Heart right ventricle (tissue), 16 donors: Measurements from ENCODE around the gene NRAS. TPM values are rescaled to one million over a fixed set of nuclear protein-coding genes. Genes with fewer than 3 reads are reported as not detected.

Experiments used
- ATAC-seq, 8 donors: fragments of 200-7000 bp; cut with Tn5 transposase; one replicate each; pipeline ENCODE4 v1.9.1; 2020; ENCODE audit warnings: mild to moderate bottlenecking in 8 of 8, moderate library complexity in 8 of 8, moderate number of reproducible peaks in 1 of 8
- DNase-seq, 2 donors: peaks; one replicate each; pipeline ENCODE4 v3.0.0-alpha.2; 2020
- H3K27ac ChIP-seq, 10 donors: fragments of 200-600 bp; sonication (generic) in 2 of 10; one replicate each; pipeline versions ENCODE4 v1.5.0 to v1.8.0; 2020 to 2022; ENCODE audit warnings: mild to moderate bottlenecking in 3 of 10
- H3K27me3 ChIP-seq, 7 donors: fragments of 200-600 bp; one replicate each; pipeline ENCODE4 v1.8.0; 2021 to 2022; ENCODE audit warnings: mild to moderate bottlenecking in 2 of 7
- H3K36me3 ChIP-seq, 9 donors: fragments of 200-600 bp; sonication (generic) in 1 of 9; one replicate each; pipeline versions ENCODE4 v1.5.0 to v1.8.0; 2020 to 2022; ENCODE audit warnings: mild to moderate bottlenecking in 2 of 9
- H3K4me1 ChIP-seq, 9 donors: fragments of 200-600 bp; sonication (generic) in 1 of 9; one replicate each; pipeline versions ENCODE4 v1.5.0 to v1.8.0; 2020 to 2022; ENCODE audit warnings: mild to moderate bottlenecking in 4 of 9
- H3K4me3 ChIP-seq, 10 donors: fragments of 200-600 bp; sonication (generic) in 2 of 10; one replicate each; pipeline versions ENCODE4 v1.5.0 to v1.8.0; 2020 to 2022; ENCODE audit warnings: mild to moderate bottlenecking in 7 of 10, moderate library complexity in 2 of 10
- H3K9me3 ChIP-seq, 11 donors: fragments of 200-600 bp in 10 of 11; sonication (generic) in 2 of 11; one replicate each; pipeline versions ENCODE4 v1.5.0 to v1.8.0; 2013 to 2022; ENCODE audit warnings: mild to moderate bottlenecking in 2 of 11, control low read depth in 1 of 11, moderate library complexity in 1 of 11
- WGBS, 2 donors: extraction: QIAGEN DNeasy Blood & Tissue Kit; methylation state at CpG; one replicate each; pipeline ENCODE4 v1.1.7; 2013; ENCODE audit warnings: inconsistent platforms in 1 of 2; 5-methylcytosine and 5-hydroxymethylcytosine counted together
- intact Hi-C, 10 donors: fragments of 100-400 bp; cut with DNase I; formaldehyde crosslinking; loops; one replicate each; pipeline versions ENCODE4 v1.11.1 to v1.14.2; 2022
- polyA plus RNA-seq, 2 donors: library from polyadenylated mRNA; stranded (reverse); fragments of 200-250 nt; gene quantifications; one replicate each; pipeline ENCODE4 v1.2.3, GENCODE V29; 2013
- total RNA-seq, 10 donors: library from RNA; stranded (reverse); fragmentation: NEBNext Ultra II Directional in 3 of 10; extraction: Animal tissue kit (Norgen Biotek cat#: 25700) in 3 of 10; gene quantifications; one replicate each; pipeline versions ENCODE4 v1.2.1 to v1.2.4, GENCODE V29; 2021 to 2023
- TF ChIP-seq, protein P1 (sequence below), 9 donors: fragments of 200-600 bp; sonication (generic) in 2 of 9; IDR thresholded peaks; one replicate each; pipeline versions ENCODE4 v1.5.0 to v1.8.0; 2021 to 2022; ENCODE audit warnings: antibody characterized with exemption in 9 of 9, mild to moderate bottlenecking in 5 of 9, moderate library complexity in 1 of 9
- donor health status: Arrhythmogenic right ventricular cardiomyopathy.
- donor health status: ischemic (EF 13 %, LVEDD 7.1; RV severe dilation, severe dysfunction).
- donor health status: healthy with polysubstance abuse.
- donor health status: DM: no; HTN: yes; CAD: no.
- donor health status: DM: no; HTN: no; CAD: no.
- donor health status: ischemic (EF 25% LVEDD 6.9; RV normal size, moderate dysfunction).
- donor health status: ischemic (EF 25% LVEDD 5.7; RV mildly dilated, moderate dysfunction).
- donor health status: healthy.
- donor health status: DM: yes; HTN: yes; CAD: no.
- donor health status: Ischemic cardiomyopathy.
- donor health status: ischemic (EF 35%, LVEDD 5.7; RV mildly dilated, moderate dysfunction).
- donor health status: nonischemic (EF 11% LVEDD 7.7; RV severe dilation, severe dysfunction).
- donor health status: DM: yes; HTN: yes; CAD: no.
- donor health status: PGD.
- donor health status: ischemic (EF 29% LVEDD 5.4; RV normal size, mild dysfunction).
- donor health status: nonischemic (EF 23%, LVEDD 6.1; RV moderate dilation, normal function).

NRAS gene
- total and polyA plus RNA-seq, 12 donors = 6.2 to 17.2 (median 8.6) TPM

DNA sequence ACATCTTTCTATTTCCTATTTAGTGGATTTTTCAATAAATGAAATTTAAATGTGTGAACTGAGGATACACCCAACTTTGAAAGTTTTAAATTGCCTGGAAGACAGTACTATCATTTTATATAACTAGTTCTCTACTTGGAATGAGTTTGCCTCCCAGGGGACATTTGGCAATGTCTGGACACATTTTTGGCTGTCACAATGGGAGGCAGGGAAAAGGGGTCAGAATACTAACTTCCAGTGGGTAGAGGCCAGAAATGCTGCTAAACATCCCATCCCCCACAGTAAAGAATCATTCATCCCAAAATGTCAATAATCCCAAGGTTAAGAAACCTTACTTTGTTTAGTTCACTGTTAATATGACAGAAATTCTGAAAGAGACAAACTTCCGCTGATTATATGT is 13.2 kb upstream of the NRAS start:
- Histone ChIP-seq H3K4me1 (peaks cover 0 to 26% (median 8%) of the 10 kb centered on the region in 9 donors), H3K27me3 (no peaks in the 10 kb centered on the region), H3K4me3 (no peak overlapping the region), H3K36me3 (peaks cover under 1 to 100% (median 73%) of the 10 kb centered on the region in 9 donors), H3K27ac (no peak overlapping the region), H3K9me3 (no peaks in the 10 kb centered on the region)
- TF ChIP-seq, protein P1, sequence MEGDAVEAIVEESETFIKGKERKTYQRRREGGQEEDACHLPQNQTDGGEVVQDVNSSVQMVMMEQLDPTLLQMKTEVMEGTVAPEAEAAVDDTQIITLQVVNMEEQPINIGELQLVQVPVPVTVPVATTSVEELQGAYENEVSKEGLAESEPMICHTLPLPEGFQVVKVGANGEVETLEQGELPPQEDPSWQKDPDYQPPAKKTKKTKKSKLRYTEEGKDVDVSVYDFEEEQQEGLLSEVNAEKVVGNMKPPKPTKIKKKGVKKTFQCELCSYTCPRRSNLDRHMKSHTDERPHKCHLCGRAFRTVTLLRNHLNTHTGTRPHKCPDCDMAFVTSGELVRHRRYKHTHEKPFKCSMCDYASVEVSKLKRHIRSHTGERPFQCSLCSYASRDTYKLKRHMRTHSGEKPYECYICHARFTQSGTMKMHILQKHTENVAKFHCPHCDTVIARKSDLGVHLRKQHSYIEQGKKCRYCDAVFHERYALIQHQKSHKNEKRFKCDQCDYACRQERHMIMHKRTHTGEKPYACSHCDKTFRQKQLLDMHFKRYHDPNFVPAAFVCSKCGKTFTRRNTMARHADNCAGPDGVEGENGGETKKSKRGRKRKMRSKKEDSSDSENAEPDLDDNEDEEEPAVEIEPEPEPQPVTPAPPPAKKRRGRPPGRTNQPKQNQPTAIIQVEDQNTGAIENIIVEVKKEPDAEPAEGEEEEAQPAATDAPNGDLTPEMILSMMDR (IDR thresholded peaks at IDR 0.05) = no peak
- intact Hi-C loops = no loop called here
- DNase-seq (no peak), ATAC-seq (peak in 1 of 8 donors; percentile 29)
- 92 to 97% methylated on average over 1 of the region's 1 CpG for WGBS, 2 donors

DNA sequence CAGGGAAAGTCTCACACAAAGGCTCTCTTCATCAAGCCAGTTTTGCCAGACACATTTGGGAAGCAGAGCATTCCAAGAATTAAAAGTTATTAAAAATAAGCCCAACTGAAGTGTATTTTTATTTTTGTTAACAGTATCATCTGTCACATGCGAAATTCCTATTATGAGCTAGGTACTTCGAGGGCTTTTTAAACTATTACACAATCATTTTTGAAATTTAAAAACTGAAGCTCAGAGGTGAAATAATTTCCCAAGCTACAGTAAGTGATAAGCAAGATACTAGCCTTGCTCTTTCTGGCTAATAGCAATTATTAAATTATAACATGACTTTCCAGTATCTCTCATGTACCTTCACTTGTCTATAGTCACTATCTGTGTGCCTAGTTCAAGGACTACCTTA is 12.0 kb upstream of the NRAS start:
- DNase-seq (no peak), ATAC-seq (no peak)
- Histone ChIP-seq H3K4me1 (peaks cover 0 to 38% (median 11%) of the 10 kb centered on the region in 9 donors), H3K36me3 (peaks cover 3 to 100% (median 73%) of the 10 kb centered on the region in 9 donors), H3K9me3 (no peaks in the 10 kb centered on the region), H3K27me3 (no peaks in the 10 kb centered on the region), H3K27ac (peak overlapping the region in 1 of 10 donors; percentile 1), H3K4me3 (no peak overlapping the region)
- WGBS, 2 donors = 80 to 82% methylated on average over 2 of the region's 2 CpGs
- TF ChIP-seq, protein P1 (IDR thresholded peaks at IDR 0.05) = no peak
- intact Hi-C loops = no loop called here

DNA sequence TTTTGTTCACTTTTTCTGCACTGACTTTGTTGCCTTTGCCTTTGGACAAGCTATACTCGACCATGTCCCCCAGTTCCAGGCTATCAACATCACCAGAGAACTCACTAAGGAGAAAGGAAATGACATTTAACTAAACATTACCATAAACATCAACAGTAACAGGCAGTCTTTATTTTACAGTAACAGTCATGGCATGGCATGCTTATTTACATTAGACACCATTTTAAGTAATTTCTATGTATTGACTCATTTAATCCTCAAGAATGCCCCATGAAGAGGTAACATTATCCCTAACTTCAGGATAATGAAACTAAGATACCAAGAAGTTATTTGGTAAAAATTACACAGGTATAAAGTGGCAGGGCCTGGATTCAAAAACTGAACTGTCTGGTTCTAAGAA is 8.7 kb upstream of the NRAS start:
- Histone ChIP-seq H3K4me1 (peaks cover 0 to 39% (median 14%) of the 10 kb centered on the region in 9 donors), H3K9me3 (no peaks in the 10 kb centered on the region), H3K4me3 (no peak overlapping the region), H3K27ac (no peak overlapping the region), H3K27me3 (no peaks in the 10 kb centered on the region), H3K36me3 (peaks cover 4 to 100% (median 77%) of the 10 kb centered on the region in 9 donors)
- 75 to 84% methylated on average over 1 of the region's 1 CpG for WGBS, 2 donors
- intact Hi-C loops = no loop called here
- DNase-seq (no peak), ATAC-seq (no peak)
- TF ChIP-seq, protein P1 (IDR thresholded peaks at IDR 0.05) = no peak

DNA sequence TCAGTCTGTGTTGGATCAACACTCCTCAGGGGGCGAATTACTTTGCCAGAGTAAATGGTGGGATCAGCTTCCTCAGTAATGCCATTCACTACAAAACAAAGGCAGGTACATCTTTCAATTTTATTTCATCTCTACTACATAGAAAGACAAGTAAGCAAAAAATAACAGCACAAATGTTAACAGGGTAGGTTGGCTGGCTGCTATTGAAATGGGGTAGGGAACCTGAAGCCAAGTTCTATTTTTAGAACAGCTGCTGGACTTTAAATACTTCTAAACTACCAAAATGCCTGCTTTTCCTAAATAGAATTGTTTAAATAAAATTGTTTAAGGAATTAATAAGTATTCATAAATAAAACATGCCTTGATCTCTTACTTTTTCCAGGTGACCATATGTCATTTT is 7.3 kb upstream of the NRAS start:
- DNase-seq (no peak), ATAC-seq (peak in 4 of 8 donors; percentile 35 to 66 (median 60))
- no peak overlapping the region for H3K4me3 ChIP-seq
- H3K27ac ChIP-seq = peak overlapping the region in 1 of 10 donors; percentile 9
- H3K27me3 ChIP-seq = no peaks in the 10 kb centered on the region
- WGBS, 2 donors = 69 to 75% methylated on average over 1 of the region's 1 CpG
- TF ChIP-seq, protein P1 (IDR thresholded peaks at IDR 0.05) = no peak
- intact Hi-C loops = no loop called here
- H3K4me1 ChIP-seq = peaks cover 0 to 30% (median 12%) of the 10 kb centered on the region in 9 donors
- H3K9me3 ChIP-seq = no peaks in the 10 kb centered on the region
- peaks cover 4 to 100% (median 89%) of the 10 kb centered on the region in 9 donors for H3K36me3 ChIP-seq
